ENCODE results near the gene KATNB1.

DNA sequence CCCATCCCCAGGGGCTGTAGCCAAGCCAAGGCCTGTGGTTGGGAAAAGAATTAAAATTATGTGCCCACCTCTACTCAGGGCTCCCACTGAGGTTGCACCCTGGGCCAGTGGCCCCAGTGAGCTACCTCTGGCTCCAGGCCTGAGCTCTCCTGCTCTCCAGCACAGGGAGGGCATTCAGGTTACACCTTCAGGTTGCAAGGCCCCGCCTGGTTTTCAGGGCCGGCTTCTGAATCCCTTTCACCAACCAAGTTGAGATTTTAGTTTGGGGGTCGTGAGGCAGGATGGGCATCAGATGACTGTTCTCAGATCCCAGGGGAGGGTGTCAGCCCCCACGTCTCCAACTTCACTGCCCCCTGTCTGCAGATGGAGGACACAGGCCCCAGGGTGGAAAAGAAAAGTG lies 8.0 kb upstream of the KATNB1 start:
- TF ChIP-seq, protein P1, sequence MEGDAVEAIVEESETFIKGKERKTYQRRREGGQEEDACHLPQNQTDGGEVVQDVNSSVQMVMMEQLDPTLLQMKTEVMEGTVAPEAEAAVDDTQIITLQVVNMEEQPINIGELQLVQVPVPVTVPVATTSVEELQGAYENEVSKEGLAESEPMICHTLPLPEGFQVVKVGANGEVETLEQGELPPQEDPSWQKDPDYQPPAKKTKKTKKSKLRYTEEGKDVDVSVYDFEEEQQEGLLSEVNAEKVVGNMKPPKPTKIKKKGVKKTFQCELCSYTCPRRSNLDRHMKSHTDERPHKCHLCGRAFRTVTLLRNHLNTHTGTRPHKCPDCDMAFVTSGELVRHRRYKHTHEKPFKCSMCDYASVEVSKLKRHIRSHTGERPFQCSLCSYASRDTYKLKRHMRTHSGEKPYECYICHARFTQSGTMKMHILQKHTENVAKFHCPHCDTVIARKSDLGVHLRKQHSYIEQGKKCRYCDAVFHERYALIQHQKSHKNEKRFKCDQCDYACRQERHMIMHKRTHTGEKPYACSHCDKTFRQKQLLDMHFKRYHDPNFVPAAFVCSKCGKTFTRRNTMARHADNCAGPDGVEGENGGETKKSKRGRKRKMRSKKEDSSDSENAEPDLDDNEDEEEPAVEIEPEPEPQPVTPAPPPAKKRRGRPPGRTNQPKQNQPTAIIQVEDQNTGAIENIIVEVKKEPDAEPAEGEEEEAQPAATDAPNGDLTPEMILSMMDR (conservative IDR thresholded peaks at IDR 0.05; ENCODE audit: low read length): no peak
- no peak for TF ChIP-seq EZH2phosphoT487 (IDR thresholded peaks at IDR 0.05; ENCODE audit: borderline replicate concordance, low read depth, low read length)

Measured in OCI-LY7 (cell line).